Left lobe of liver (tissue), 2 donors: ENCODE data around the gene LCP2. TPM values are rescaled to one million over a fixed set of nuclear protein-coding genes. Genes with fewer than 3 reads are reported as not detected.

Experiments used
- ATAC-seq: fragments of 200-7000 bp; cut with Tn5 transposase; one replicate; pipeline ENCODE4 v1.9.1; 2020; ENCODE audit warnings: mild to moderate bottlenecking, moderate library complexity
- DNase-seq: peaks from one replicate; pipeline ENCODE4 v3.0.0-alpha.2; 2020; ENCODE audit warnings: low spot score
- total RNA-seq: library from RNA; stranded (reverse); gene quantifications from one replicate; pipeline ENCODE4 v1.2.1, GENCODE V29; 2021
- donor health status: DM: no; HTN: no; CAD: no; lungs with moderate emphysema.
- donor health status: DM: no; HTN: yes; CAD: no.

LCP2 gene
- total RNA-seq: 7.3 TPM

- ATAC-seq: peak; percentile 61
- no peak for DNase-seq
Measured at GRCh38 chr5:170297589-170298462, at the start of gene LCP2. Gene LCP2, minus strand, starts transcription at chr5:170297777. Its CDS starts 166 bp downstream, at chr5:170297611.

- ATAC-seq (no peak), DNase-seq (no peak)
Measured at GRCh38 chr5:170347022-170347567, 49.5 kb upstream of the LCP2 start.

GRCh38 chr5:170345971-170346370 is 48.4 kb upstream of the LCP2 start:
- DNase-seq (no peak), ATAC-seq (no peak)

GRCh38 chr5:170343177-170343576 is 45.6 kb upstream of the LCP2 start:
- ATAC-seq (no peak), DNase-seq (no peak)

GRCh38 chr5:170342153-170342725 is 44.7 kb upstream of the LCP2 start:
- DNase-seq (no peak), ATAC-seq (peak; percentile 42)

GRCh38 chr5:170341545-170341944 is 44.0 kb upstream of the LCP2 start:
- no peak for ATAC-seq
- DNase-seq: no peak

GRCh38 chr5:170339780-170340167 is 42.2 kb upstream of the LCP2 start:
- DNase-seq: no peak

GRCh38 chr5:170338933-170339779 is 41.6 kb upstream of the LCP2 start:
- ATAC-seq: peak; percentile 50
- no peak for DNase-seq

More at GRCh38 chr5:170339780-170340167, 42.2 kb upstream of the LCP2 start:
- no peak for ATAC-seq

- DNase-seq (no peak), ATAC-seq (no peak)
Measured at GRCh38 chr5:170338291-170338690, 40.7 kb upstream of the LCP2 start.

- no peak for DNase-seq
- peak; percentile 39 for ATAC-seq
Measured at GRCh38 chr5:170337045-170337733, 39.6 kb upstream of the LCP2 start.

- ATAC-seq: no peak
Measured at GRCh38 chr5:170336065-170336464, 38.5 kb upstream of the LCP2 start.

GRCh38 chr5:170334626-170335025 is 37.0 kb upstream of the LCP2 start:
- no peak for DNase-seq
- no peak for ATAC-seq

More at GRCh38 chr5:170336065-170336464, 38.5 kb upstream of the LCP2 start:
- no peak for DNase-seq

GRCh38 chr5:170333161-170333910 is 35.8 kb upstream of the LCP2 start:
- no peak for DNase-seq
- ATAC-seq: peak; percentile 16

- no peak for DNase-seq
- no peak for ATAC-seq
Measured at GRCh38 chr5:170332058-170332457, 34.5 kb upstream of the LCP2 start.

GRCh38 chr5:170330568-170331054 is 33.0 kb upstream of the LCP2 start:
- ATAC-seq (no peak), DNase-seq (no peak)

- ATAC-seq: no peak
Measured at GRCh38 chr5:170329524-170329923, 31.9 kb upstream of the LCP2 start.

GRCh38 chr5:170327829-170328228 is 30.3 kb upstream of the LCP2 start:
- ATAC-seq (no peak), DNase-seq (no peak)

More at GRCh38 chr5:170329524-170329923, 31.9 kb upstream of the LCP2 start:
- no peak for DNase-seq

GRCh38 chr5:170327168-170327567 is 29.6 kb upstream of the LCP2 start:
- ATAC-seq (no peak), DNase-seq (no peak)

- ATAC-seq: no peak
- no peak for DNase-seq
Measured at GRCh38 chr5:170319301-170319700, 21.7 kb upstream of the LCP2 start.

GRCh38 chr5:170317499-170317898 is 19.9 kb upstream of the LCP2 start:
- ATAC-seq: no peak

More at GRCh38 chr5:170317499-170317898, 19.9 kb upstream of the LCP2 start:
- DNase-seq: no peak
